ENCODE data around the gene KRTAP21-3. TPM values are rescaled to one million over a fixed set of nuclear protein-coding genes. Genes with fewer than 3 reads are reported as not detected.

KRTAP21-3 gene
- polyA plus RNA-seq, 1 donor from 2014 or later, result not detected

DNA sequence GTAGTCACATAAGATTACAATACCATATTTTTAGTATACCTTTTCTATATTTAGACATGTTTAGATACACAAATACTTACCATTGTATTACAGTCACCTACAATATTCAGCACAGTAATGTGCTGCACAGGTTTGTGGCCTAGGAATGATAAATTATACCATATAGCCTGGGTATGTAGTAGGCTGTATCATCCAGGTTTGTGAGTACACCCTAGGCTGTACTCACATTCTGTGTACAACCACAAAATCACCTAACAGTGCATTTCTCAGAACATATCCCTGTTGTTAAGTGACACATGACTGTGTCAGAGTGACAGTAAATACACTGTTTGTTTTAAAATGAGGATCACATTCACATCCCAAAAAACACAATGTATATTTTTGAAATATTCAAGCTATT, 11.2 kb downstream of the KRTAP21-3 start:
- no peaks in the 10 kb centered on the region for H3K36me3 ChIP-seq (ENCODE audit: insufficient read depth, low read length)
- H3K27ac ChIP-seq (ENCODE audit: low read length), result no peak overlapping the region
- no peak overlapping the region for H2AFZ ChIP-seq (ENCODE audit: low read depth, low read length)
- H3K9me2 ChIP-seq (ENCODE audit: insufficient read depth, low read length), result no peaks in the 10 kb centered on the region
- H3F3A ChIP-seq (ENCODE audit: insufficient read depth, low read length, poor library complexity, severe bottlenecking), result no peaks in the 10 kb centered on the region
- H4K20me1 ChIP-seq (ENCODE audit: insufficient read depth), result no peaks in the 10 kb centered on the region
- H3K9me3 ChIP-seq (ENCODE audit: low read length), result no peaks in the 10 kb centered on the region
- TF ChIP-seq MXI1 (conservative IDR thresholded peaks at IDR 0.05; ENCODE audit: poor library complexity, severe bottlenecking) (no peak), TAF1 (IDR thresholded peaks at IDR 0.05; ENCODE audit: low read depth) (no peak), EP300 (conservative IDR thresholded peaks at IDR 0.05; ENCODE audit: poor library complexity, severe bottlenecking) (no peak), SMC3 (conservative IDR thresholded peaks at IDR 0.05; ENCODE audit: poor library complexity) (no peak), POLR2AphosphoS5 (IDR thresholded peaks at IDR 0.05) (no peak), EZH2 (IDR thresholded peaks at IDR 0.05; ENCODE audit: borderline replicate concordance, insufficient read depth, low read length, poor library complexity, severe bottlenecking) (no peak), REST (IDR thresholded peaks at IDR 0.05; ENCODE audit: borderline replicate concordance) (no peak), CTCF (IDR thresholded peaks at IDR 0.05; ENCODE audit: poor library complexity, severe bottlenecking) (no peak), RAD21 (conservative IDR thresholded peaks at IDR 0.05) (no peak)
- no peak overlapping the region for H3K4me2 ChIP-seq (ENCODE audit: low read length)
- H3K27me3 ChIP-seq (ENCODE audit: insufficient read depth, low read depth, low read length), result no peaks in the 10 kb centered on the region
- H3K9ac ChIP-seq (ENCODE audit: low read length), result no peak overlapping the region
- H3K4me3 ChIP-seq (ENCODE audit: low read length), result no peak overlapping the region
- H3K79me2 ChIP-seq (replicated peaks; ENCODE audit: insufficient read depth, low read length), result no peaks in the 10 kb centered on the region

GRCh38 chr21:30695956-30696355, 22.6 kb downstream of the KRTAP21-3 start:
- Histone ChIP-seq H3K4me2 (ENCODE audit: low read length) (no peak overlapping the region), H3K9me2 (ENCODE audit: insufficient read depth, low read length) (no peaks in the 10 kb centered on the region), H3K79me2 (replicated peaks; ENCODE audit: insufficient read depth, low read length) (no peaks in the 10 kb centered on the region), H3K9me3 (ENCODE audit: low read length) (peaks cover 7% of the 10 kb centered on the region), H3K9ac (ENCODE audit: low read length) (no peak overlapping the region), H3K36me3 (ENCODE audit: insufficient read depth, low read length) (no peaks in the 10 kb centered on the region), H2AFZ (ENCODE audit: low read depth, low read length) (no peak overlapping the region), H3K27ac (ENCODE audit: low read length) (no peak overlapping the region), H4K20me1 (ENCODE audit: insufficient read depth) (no peaks in the 10 kb centered on the region), H3K4me3 (ENCODE audit: low read length) (no peak overlapping the region), H3K27me3 (ENCODE audit: insufficient read depth, low read depth, low read length) (no peaks in the 10 kb centered on the region), H3F3A (ENCODE audit: insufficient read depth, low read length, poor library complexity, severe bottlenecking) (no peaks in the 10 kb centered on the region)
- TF ChIP-seq RAD21 (conservative IDR thresholded peaks at IDR 0.05), result no peak
- no peak for TF ChIP-seq EZH2 (IDR thresholded peaks at IDR 0.05; ENCODE audit: borderline replicate concordance, insufficient read depth, low read length, poor library complexity, severe bottlenecking)
- no peak for TF ChIP-seq TAF1 (IDR thresholded peaks at IDR 0.05; ENCODE audit: low read depth)
- no peak for TF ChIP-seq POLR2AphosphoS5 (IDR thresholded peaks at IDR 0.05)
- no peak for TF ChIP-seq SMC3 (conservative IDR thresholded peaks at IDR 0.05; ENCODE audit: poor library complexity)
- no peak for TF ChIP-seq EP300 (conservative IDR thresholded peaks at IDR 0.05; ENCODE audit: poor library complexity, severe bottlenecking)

All from neural cell (in vitro differentiated cells).